ENCODE measurements around the gene PAK5.

The PAK5 gene

GRCh38 chr20:9578594-9578993 lies 260.3 kb downstream of the PAK5 start:
- DNase-seq (ENCODE audit: low read depth): no peak
- no peak for TF ChIP-seq CTCF (IDR thresholded peaks at IDR 0.05; ENCODE audit: control insufficient read depth, insufficient read depth, low read depth, low read length, missing control alignments)
- no peak overlapping the region for H3K4me3 ChIP-seq (ENCODE audit: control insufficient read depth, low read depth, low read length)

- no peak for TF ChIP-seq CTCF (IDR thresholded peaks at IDR 0.05; ENCODE audit: control insufficient read depth, insufficient read depth, low read depth, low read length, missing control alignments)
- no peak overlapping the region for H3K4me3 ChIP-seq (ENCODE audit: control insufficient read depth, low read depth, low read length)
- DNase-seq (ENCODE audit: low read depth): no peak
Observed at GRCh38 chr20:9577397-9577796, 261.5 kb downstream of the PAK5 start.

- no peak for TF ChIP-seq CTCF (IDR thresholded peaks at IDR 0.05; ENCODE audit: control insufficient read depth, insufficient read depth, low read depth, low read length, missing control alignments)
- DNase-seq (ENCODE audit: low read depth): no peak
- H3K4me3 ChIP-seq (ENCODE audit: control insufficient read depth, low read depth, low read length): no peak overlapping the region
Observed at GRCh38 chr20:9576695-9577094, 262.2 kb downstream of the PAK5 start.

DNA sequence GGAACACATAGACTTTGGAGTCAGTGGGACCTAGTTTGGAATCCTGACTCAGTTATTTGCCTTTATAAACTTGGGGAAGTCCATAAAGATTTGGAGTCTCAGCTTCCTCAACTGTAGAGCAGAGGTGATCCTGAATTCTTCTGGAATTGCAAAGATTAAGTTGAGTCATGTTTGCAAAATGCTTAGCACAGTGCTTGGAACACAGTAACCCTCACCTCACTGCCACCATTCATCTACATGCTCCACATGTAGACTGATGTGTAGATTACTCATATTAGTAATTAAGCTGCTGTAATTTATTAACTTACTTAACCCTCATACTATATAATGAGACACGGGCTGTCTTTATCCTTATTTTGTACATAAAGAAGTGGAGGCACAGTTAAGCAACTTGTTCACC lies 263.0 kb downstream of the PAK5 start:
- DNase-seq (ENCODE audit: low read depth): no peak
- no peak overlapping the region for H3K4me3 ChIP-seq (ENCODE audit: control insufficient read depth, low read depth, low read length)
- TF ChIP-seq CTCF (IDR thresholded peaks at IDR 0.05; ENCODE audit: control insufficient read depth, insufficient read depth, low read depth, low read length, missing control alignments): no peak

- DNase-seq (ENCODE audit: low read depth): no peak
- TF ChIP-seq CTCF (IDR thresholded peaks at IDR 0.05; ENCODE audit: control insufficient read depth, insufficient read depth, low read depth, low read length, missing control alignments): no peak
- no peak overlapping the region for H3K4me3 ChIP-seq (ENCODE audit: control insufficient read depth, low read depth, low read length)
Observed at GRCh38 chr20:9574776-9575175, 264.1 kb downstream of the PAK5 start.

- no peak for TF ChIP-seq CTCF (IDR thresholded peaks at IDR 0.05; ENCODE audit: control insufficient read depth, insufficient read depth, low read depth, low read length, missing control alignments)
- no peak for DNase-seq (ENCODE audit: low read depth)
- no peak overlapping the region for H3K4me3 ChIP-seq (ENCODE audit: control insufficient read depth, low read depth, low read length)
Observed at GRCh38 chr20:9574181-9574580, 264.7 kb downstream of the PAK5 start.
